ENCODE data around the gene TMEM247.

GRCh38 chr2:46499392-46499785 is 20.0 kb downstream of the TMEM247 start:
- TF ChIP-seq CTCF (conservative IDR thresholded peaks at IDR 0.05; ENCODE audit: low read depth, low read length) = no peak
- no peak for TF ChIP-seq EZH2 (IDR thresholded peaks at IDR 0.05; ENCODE audit: borderline replicate concordance, low read depth, low read length, poor library complexity, severe bottlenecking)

Data from A673 (cell line).